Mucosa of rectum (tissue), 2 donors: Measurements from ENCODE around the gene SNX21.

ENCODE experiments used
- H3K27ac ChIP-seq, 2 donors: one replicate each; pipeline ENCODE4 v1.7.0; 2013; ENCODE audit warnings: inconsistent platforms in 2 of 2, low read depth in 2 of 2, low read length in 2 of 2
- H3K27me3 ChIP-seq, 2 donors: one replicate each; pipeline ENCODE4 v1.7.0; 2013; ENCODE audit warnings: low read length in 2 of 2; ENCODE audit not compliant: control insufficient read depth in 2 of 2, insufficient read depth in 2 of 2
- H3K36me3 ChIP-seq, 2 donors: one replicate each; pipeline ENCODE4 v1.7.0; 2013; ENCODE audit warnings: low read length in 2 of 2; ENCODE audit not compliant: control insufficient read depth in 2 of 2, insufficient read depth in 2 of 2
- H3K4me1 ChIP-seq, 2 donors: one replicate each; pipeline ENCODE4 v1.7.0; 2013; ENCODE audit warnings: low read length in 2 of 2, mild to moderate bottlenecking in 1 of 2; ENCODE audit not compliant: control insufficient read depth in 2 of 2, insufficient read depth in 2 of 2
- H3K4me3 ChIP-seq, 2 donors: one replicate each; pipeline ENCODE4 v1.7.0; 2013; ENCODE audit warnings: low read length in 2 of 2
- H3K9ac ChIP-seq, 2 donors: one replicate each; pipeline ENCODE4 v1.7.0; 2013; ENCODE audit warnings: low read length in 2 of 2, low read depth in 1 of 2, mild to moderate bottlenecking in 1 of 2
- H3K9me3 ChIP-seq, 2 donors: one replicate each; pipeline ENCODE4 v1.7.0; 2013; ENCODE audit warnings: low read length in 2 of 2; ENCODE audit not compliant: control insufficient read depth in 2 of 2
- donor health status: healthy.
- donor health status: Normal muscosa, but diverticular disease.

The SNX21 gene

DNA sequence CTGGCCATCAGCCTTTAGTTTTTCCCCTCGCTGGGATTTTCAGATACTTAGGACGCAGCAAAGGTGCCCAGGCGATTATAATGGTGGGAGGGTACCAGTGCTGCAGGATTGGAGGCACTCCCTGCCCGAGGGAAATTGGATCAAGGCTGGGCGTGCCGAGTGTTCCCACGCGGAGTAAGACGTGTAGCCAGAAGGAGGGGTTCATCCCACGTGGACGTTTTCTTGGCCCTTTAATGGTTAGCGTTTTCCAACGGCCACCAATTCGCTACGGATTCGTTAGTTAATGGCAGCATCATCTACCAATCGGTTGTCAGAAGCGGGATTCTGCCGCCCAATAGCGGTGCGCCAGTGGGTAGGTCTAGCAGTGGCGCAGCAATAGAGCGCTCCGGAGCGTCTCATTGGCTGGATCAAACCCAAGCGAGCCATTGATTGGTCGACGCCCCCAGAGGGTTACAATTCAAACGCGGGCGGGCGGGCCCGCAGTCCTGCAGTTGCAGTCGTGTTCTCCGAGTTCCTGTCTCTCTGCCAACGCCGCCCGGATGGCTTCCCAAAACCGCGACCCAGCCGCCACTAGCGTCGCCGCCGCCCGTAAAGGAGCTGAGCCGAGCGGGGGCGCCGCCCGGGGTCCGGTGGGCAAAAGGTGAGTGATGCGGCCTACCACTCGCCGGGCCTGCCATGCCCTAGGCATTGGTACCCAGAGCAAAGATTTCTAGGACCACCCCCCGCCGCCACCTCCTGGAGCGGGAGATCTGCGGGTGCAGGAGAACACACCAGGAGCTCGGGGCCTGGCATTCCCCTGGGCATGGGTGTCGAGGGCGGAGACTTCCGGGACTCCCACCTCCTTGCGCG, 21.2 kb upstream of the SNX21 start, which contains the start of gene UBE2C:
UBE2C (plus strand) TSS at position 488 of the 849 bp plus-strand sequence; CDS start at position 540, 52 bp downstream.
- Histone ChIP-seq H3K36me3 (peaks cover 24 to 29% of the 10 kb centered on the region in 2 donors), H3K4me3 (peak within 1 kb of the TSS; percentile 71 to 77), H3K9ac (peak within 1 kb of the TSS; percentile 47 to 65), H3K4me1 (peaks cover 10 to 19% of the 10 kb centered on the region in 2 donors), H3K27ac (peak within 1 kb of the TSS; percentile 57 to 72), H3K9me3 (no peaks in the 10 kb centered on the region), H3K27me3 (no peaks in the 10 kb centered on the region)

DNA sequence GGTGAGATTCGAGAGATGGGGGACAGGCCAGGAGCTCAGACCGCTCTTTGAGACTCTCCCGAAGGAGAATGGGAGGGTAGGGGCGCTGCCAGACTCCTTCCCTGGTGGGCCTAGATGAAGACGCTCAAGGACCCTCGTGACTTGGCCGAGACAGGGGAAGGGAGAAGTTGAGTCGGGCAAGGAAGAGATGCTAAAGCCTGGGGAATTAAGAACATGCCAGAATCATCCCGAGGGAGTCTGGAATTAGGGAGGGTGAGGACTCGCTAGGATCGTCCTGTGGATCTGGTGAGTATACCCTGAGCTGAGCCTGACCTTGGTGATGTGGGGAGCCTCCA, 20.6 kb upstream of the SNX21 start:
- peak overlapping the region; percentile 71 to 77 for H3K4me3 ChIP-seq
- H3K9ac ChIP-seq = peak overlapping the region in 1 of 2 donors; percentile 65
- H3K36me3 ChIP-seq = peaks cover 24 to 29% of the 10 kb centered on the region in 2 donors
- H3K27me3 ChIP-seq = no peaks in the 10 kb centered on the region
- H3K4me1 ChIP-seq = peaks cover 10 to 19% of the 10 kb centered on the region in 2 donors
- H3K27ac ChIP-seq = no peak overlapping the region
- H3K9me3 ChIP-seq = no peaks in the 10 kb centered on the region

DNA sequence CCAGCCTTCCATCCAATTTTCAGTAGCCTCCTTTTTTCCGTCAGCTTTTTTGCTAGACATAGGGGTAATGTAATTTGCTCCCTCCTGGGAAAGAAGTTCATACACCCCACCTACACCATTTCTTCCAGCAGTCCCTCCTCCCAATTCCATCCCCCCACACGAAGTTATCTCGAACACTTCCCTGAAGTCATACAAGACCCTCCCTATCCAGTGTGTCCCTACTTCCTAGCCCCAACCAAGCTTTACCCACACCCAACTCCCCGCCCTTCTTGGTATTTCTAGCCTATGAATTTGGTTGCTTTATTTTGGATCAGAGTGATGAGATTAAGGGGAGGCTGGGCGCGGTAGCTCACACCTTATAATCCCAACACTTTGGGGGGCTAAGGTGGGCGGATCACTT, 20.1 kb upstream of the SNX21 start:
- Histone ChIP-seq H3K27me3 (no peaks in the 10 kb centered on the region), H3K36me3 (peaks cover 24 to 27% of the 10 kb centered on the region in 2 donors), H3K27ac (no peak overlapping the region), H3K9ac (no peak overlapping the region), H3K4me1 (peaks cover 10 to 19% of the 10 kb centered on the region in 2 donors), H3K9me3 (no peaks in the 10 kb centered on the region), H3K4me3 (peak overlapping the region; percentile 71 to 77)

DNA sequence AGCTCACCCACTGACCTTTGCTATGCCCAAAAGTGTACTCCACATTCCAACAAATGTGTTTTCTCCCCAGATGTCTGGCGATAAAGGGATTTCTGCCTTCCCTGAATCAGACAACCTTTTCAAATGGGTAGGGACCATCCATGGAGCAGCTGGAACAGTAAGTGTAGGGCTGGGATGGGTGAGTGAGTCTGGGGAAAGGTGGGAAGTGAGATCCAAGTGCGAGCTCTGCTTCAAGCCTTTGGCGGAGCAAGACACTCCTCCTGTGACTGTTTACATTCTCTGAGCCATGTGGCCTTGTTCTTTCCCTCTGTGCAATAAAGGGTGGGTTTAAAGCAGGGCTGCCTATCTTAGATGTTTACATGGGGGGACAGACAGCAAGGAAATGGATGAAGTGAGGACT, 19.3 kb upstream of the SNX21 start:
- Histone ChIP-seq H3K9me3 (no peaks in the 10 kb centered on the region), H3K27me3 (no peaks in the 10 kb centered on the region), H3K9ac (no peak overlapping the region), H3K27ac (no peak overlapping the region), H3K36me3 (peaks cover 18 to 21% of the 10 kb centered on the region in 2 donors), H3K4me1 (peaks cover 10 to 19% of the 10 kb centered on the region in 2 donors), H3K4me3 (no peak overlapping the region)

DNA sequence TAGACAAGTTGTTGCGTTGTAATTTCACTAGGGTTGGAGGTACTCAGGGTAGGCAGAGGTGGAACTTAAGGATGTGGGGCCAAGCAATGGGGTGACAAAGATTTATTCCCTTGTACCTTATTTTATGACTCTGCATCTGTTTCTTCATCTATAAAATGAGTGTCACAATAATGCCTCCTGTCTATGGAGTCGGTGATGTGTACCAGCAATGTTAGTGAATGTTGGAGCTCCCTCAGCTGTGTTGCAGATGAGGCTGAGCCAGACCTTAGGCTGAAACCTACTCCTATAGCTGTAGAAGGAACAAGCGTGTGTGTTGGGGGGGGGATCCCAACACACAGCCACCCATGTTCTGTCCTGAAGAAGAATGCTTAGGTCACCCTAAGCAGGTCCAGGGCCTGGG, 16.6 kb upstream of the SNX21 start:
- Histone ChIP-seq H3K4me3 (no peak overlapping the region), H3K4me1 (peaks cover 13 to 19% of the 10 kb centered on the region in 2 donors), H3K9ac (no peak overlapping the region), H3K27ac (no peak overlapping the region), H3K9me3 (no peaks in the 10 kb centered on the region), H3K27me3 (no peaks in the 10 kb centered on the region), H3K36me3 (no peaks in the 10 kb centered on the region)

DNA sequence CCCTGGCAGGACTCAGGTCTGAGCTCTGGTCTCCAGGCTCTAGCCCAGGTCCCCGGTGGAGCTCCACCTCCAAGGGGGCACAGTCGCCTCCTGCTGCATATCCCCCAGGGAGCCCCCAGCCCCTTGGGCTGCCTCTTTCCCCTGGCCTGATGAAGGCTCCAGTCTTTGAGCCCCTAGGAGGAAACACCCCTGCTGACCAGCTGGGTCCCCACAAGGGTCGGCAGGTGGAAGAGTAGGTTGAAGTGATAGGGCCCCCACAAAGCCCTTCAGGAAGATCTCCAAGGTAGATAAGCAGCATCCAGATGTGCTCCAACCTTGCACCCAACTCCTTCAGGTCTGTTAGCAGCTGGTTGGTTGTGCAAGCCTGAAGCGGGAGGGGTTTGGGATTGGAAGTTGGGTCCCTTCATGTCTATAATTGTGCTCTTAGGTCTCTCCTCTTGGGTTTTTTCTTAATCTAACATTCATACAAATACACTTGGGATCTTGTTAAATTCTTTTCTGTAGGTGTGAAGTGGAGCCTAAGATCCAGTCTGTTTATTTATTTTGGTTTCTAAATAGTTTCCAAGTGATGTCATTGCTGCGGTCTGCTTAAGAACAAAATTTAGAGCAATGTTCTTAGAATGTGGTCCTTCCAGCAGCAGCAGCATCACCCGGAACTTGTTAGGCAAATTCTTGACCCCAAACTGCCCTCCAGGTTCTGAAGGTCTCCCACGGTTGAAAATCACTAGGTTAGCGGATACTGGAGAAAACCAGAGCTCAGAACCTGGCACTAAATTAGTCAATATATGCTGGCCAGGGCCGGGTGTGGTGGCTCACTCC, 16.0 kb upstream of the SNX21 start:
- Histone ChIP-seq H3K27me3 (no peaks in the 10 kb centered on the region), H3K9ac (no peak overlapping the region), H3K27ac (no peak overlapping the region), H3K36me3 (no peaks in the 10 kb centered on the region), H3K4me3 (no peak overlapping the region), H3K4me1 (peaks cover 18 to 21% of the 10 kb centered on the region in 2 donors), H3K9me3 (no peaks in the 10 kb centered on the region)

DNA sequence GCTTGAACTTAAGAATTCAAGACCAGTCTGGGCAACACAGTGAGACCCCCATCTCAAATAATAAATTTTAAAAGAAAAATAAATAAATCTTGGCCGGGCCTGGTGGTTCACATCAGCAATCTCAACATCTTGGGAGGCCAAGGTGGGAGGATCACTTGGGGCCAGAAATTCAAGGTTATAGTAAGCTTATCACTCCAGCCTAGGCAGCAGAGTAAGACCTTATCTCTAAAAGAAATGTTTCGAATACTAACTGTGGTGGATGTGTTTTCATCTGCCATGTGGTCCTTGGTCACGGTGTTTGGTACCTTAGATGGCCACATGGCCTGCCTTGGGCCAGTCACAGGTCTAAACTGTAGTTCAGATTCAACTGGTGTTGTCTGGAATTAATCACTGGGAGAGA, 15.4 kb upstream of the SNX21 start:
- no peaks in the 10 kb centered on the region for H3K27me3 ChIP-seq
- no peak overlapping the region for H3K27ac ChIP-seq
- peaks cover 18 to 20% of the 10 kb centered on the region in 2 donors for H3K4me1 ChIP-seq
- no peak overlapping the region for H3K4me3 ChIP-seq
- H3K9ac ChIP-seq = no peak overlapping the region
- H3K9me3 ChIP-seq = no peaks in the 10 kb centered on the region
- no peaks in the 10 kb centered on the region for H3K36me3 ChIP-seq

DNA sequence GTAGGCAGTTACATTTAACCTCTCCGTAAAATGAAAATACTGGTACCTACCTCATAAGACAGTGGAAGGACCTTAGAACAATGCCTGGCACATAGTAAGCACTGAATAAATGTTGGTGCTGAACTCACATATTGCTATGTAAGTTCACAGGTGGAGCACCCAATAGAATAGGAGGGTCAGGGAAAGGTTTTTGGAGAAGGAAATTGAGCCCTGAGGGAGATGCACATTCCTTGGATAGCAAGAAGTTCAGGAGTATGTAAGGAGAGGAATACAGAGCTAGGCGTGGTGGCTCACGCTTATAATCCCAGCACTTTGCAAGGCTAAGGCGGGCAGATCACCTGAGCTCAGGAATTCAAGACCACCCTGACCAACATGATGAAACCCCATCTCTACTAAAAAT, 14.1 kb upstream of the SNX21 start:
- Histone ChIP-seq H3K9me3 (no peaks in the 10 kb centered on the region), H3K36me3 (no peaks in the 10 kb centered on the region), H3K4me3 (no peak overlapping the region), H3K27me3 (no peaks in the 10 kb centered on the region), H3K27ac (no peak overlapping the region), H3K4me1 (peaks cover 22 to 26% of the 10 kb centered on the region in 2 donors), H3K9ac (no peak overlapping the region)

DNA sequence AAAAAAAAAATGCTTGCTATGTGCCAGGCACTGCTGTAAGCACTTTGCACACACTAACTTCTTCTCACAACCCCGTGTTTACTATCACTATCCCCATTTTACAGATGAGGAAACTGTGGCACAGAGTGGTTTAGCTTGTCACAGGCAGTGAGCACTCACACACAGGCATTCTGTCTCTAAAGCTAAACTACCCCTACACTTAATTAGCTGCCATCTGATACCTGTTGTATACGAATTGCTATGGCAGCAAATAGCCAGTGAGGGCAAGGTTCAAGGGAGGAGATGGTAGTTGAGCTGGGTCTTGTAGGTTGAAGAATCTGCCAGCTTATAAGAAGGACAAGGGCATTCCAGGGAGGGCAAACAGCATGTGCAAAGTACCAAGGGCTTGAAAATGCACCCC, 11.7 kb upstream of the SNX21 start:
- no peak overlapping the region for H3K9ac ChIP-seq
- peak overlapping the region in 1 of 2 donors; percentile 71 for H3K27ac ChIP-seq
- H3K4me1 ChIP-seq = peaks cover 22 to 26% of the 10 kb centered on the region in 2 donors
- no peaks in the 10 kb centered on the region for H3K36me3 ChIP-seq
- peak overlapping the region in 1 of 2 donors; percentile 60 for H3K4me3 ChIP-seq
- no peaks in the 10 kb centered on the region for H3K9me3 ChIP-seq
- H3K27me3 ChIP-seq = no peaks in the 10 kb centered on the region

DNA sequence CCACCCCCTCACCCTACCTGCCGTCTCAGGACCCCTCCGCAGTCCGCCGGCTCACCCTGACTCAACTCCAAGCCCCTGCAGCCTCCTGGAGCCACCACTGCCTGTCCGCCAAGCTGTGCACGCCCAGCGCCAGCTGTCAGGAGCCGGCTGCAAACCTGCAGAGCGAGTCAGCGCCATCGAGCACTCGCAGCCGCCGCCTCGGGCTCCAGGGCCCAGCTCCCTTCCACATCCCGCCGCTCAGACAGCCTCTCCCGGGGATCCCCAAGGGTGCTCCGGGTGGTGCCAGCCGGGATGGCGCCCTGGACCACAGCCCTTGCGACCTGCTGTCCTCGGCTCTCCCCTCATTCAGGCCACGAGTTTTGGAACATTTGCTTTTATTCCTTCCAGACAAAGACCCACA, 10.7 kb upstream of the SNX21 start:
- Histone ChIP-seq H3K36me3 (no peaks in the 10 kb centered on the region), H3K9ac (peak overlapping the region; percentile 34 to 44), H3K9me3 (no peaks in the 10 kb centered on the region), H3K4me1 (peaks cover 22 to 26% of the 10 kb centered on the region in 2 donors), H3K4me3 (peak overlapping the region; percentile 45 to 60), H3K27me3 (no peaks in the 10 kb centered on the region), H3K27ac (peak overlapping the region; percentile 56 to 71)
